Hair follicular keratinocyte (primary cell): ENCODE data around the gene ZNF718. TPM values are rescaled to one million over a fixed set of nuclear protein-coding genes. Genes with fewer than 3 reads are reported as not detected.

Source experiments
- total RNA-seq: library from RNA; depleted of rRNA; stranded (reverse); fragments of >200 nt; gene quantifications from 2 replicates; pipeline ENCODE4 v1.2.3, GENCODE V29; 2015

The ZNF718 gene
- 2.3 and 3.4 TPM in 2 replicates for total RNA-seq

GRCh38 chr4:124275-125081 lies at the start of gene ZNF718:
Gene ZNF718 (plus strand): TSS chr4:124501. CDS start chr4:124671, 170 bp downstream.

Other genes starting within 250 kb of the ZNF718 start
- 2.7 and 5.3 TPM in 2 replicates for gene ZNF595, start 71.2 kb upstream of the ZNF718 start, total RNA-seq
- 1.2 and 1.4 TPM in 2 replicates for gene ZNF732, start 181.0 kb downstream of the ZNF718 start, total RNA-seq
- 1.9 and 3.1 TPM in 2 replicates for gene ZNF141, start 213.3 kb downstream of the ZNF718 start, total RNA-seq